Measurements from ENCODE around the gene COQ5. TPM values are rescaled to one million over a fixed set of nuclear protein-coding genes. Genes with fewer than 3 reads are reported as not detected.

The COQ5 gene
- total RNA-seq, 4 donors from 2014 or later = 12.1 to 25.3 (median 21.4) TPM

GRCh38 chr12:120542166-120542565 lies 13.2 kb upstream of the COQ5 start:
- Histone ChIP-seq H3K4me3 (no peak overlapping the region), H3K9me3 (no peaks in the 10 kb centered on the region), H3K27me3 (no peaks in the 10 kb centered on the region), H3K36me3 (peaks cover 8 to 28% (median 17%) of the 10 kb centered on the region in 4 donors), H3K4me1 (peaks cover 88 to 98% (median 95%) of the 10 kb centered on the region in 4 donors), H3K27ac (replicated peaks in 1 of 4) (peak overlapping the region; percentile 96 to 98 (median 96))
- intact Hi-C loops (cut with DNase I) = no loop called here
- DNase-seq (ENCODE audit: extremely low spot score) = no peak
- TF ChIP-seq POLR2A (IDR thresholded peaks at IDR 0.05; ENCODE audit: low read depth) (no peak), CTCF (IDR thresholded peaks at IDR 0.05) (no peak), POLR2AphosphoS5 (IDR thresholded peaks at IDR 0.05) (no peak), EP300 (IDR thresholded peaks at IDR 0.05) (no peak)
- 99% methylated on average over 5 of the region's 5 CpGs for WGBS

DNA sequence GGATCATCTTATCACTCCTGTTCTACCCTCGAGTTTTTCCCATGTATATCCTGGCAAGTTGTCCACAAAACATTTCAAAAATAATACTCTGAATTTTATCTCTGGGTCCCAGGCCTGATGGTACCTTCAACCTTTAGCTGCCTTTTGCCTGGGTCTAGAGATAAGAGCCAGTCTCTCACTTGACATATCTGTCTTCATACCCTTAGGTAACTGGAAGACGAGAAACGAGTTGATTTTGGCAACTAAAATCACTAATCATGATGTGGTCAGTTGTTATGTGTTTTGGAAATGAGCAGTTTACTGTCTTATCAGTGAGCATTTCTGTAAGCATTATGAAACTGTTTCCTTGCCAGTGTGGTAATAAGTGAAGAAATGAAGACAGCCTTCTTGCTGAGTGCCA lies 11.5 kb upstream of the COQ5 start:
- H3K9me3 ChIP-seq = no peaks in the 10 kb centered on the region
- DNase-seq (ENCODE audit: extremely low spot score) = no peak
- no peaks in the 10 kb centered on the region for H3K27me3 ChIP-seq
- WGBS = 13% methylated on average over 3 of the region's 3 CpGs
- TF ChIP-seq POLR2AphosphoS5 (IDR thresholded peaks at IDR 0.05) = peak in 1 of 2 donors; percentile 26
- no peak for TF ChIP-seq POLR2A (IDR thresholded peaks at IDR 0.05; ENCODE audit: low read depth)
- no peak for TF ChIP-seq CTCF (IDR thresholded peaks at IDR 0.05)
- no peak for TF ChIP-seq EP300 (IDR thresholded peaks at IDR 0.05)
- H3K36me3 ChIP-seq = peaks cover 0 to 24% (median 5%) of the 10 kb centered on the region in 4 donors
- H3K4me1 ChIP-seq = peaks cover 94 to 100% (median 100%) of the 10 kb centered on the region in 4 donors
- peak overlapping the region; percentile 96 to 98 (median 96) for H3K27ac ChIP-seq (replicated peaks in 1 of 4)
- intact Hi-C loops (cut with DNase I) = no loop called here
- no peak overlapping the region for H3K4me3 ChIP-seq

- peak overlapping the region; percentile 96 to 98 (median 96) for H3K27ac ChIP-seq (replicated peaks in 1 of 4)
- H3K9me3 ChIP-seq = no peaks in the 10 kb centered on the region
- 50% methylated on average over 1 of the region's 1 CpG for WGBS
- peaks cover 87 to 92% (median 90%) of the 10 kb centered on the region in 4 donors for H3K4me1 ChIP-seq
- no peaks in the 10 kb centered on the region for H3K27me3 ChIP-seq
- intact Hi-C loops (cut with DNase I) = loop anchor here (5.0 kb wide), 1 partner anchor 33 kb away; no protein-coding TSS in a partner anchor
- TF ChIP-seq CTCF (IDR thresholded peaks at IDR 0.05) (no peak), POLR2AphosphoS5 (IDR thresholded peaks at IDR 0.05) (no peak), EP300 (IDR thresholded peaks at IDR 0.05) (no peak), POLR2A (IDR thresholded peaks at IDR 0.05; ENCODE audit: low read depth) (no peak)
- DNase-seq (ENCODE audit: extremely low spot score) = no peak
- peaks cover 0 to 24% (median 3%) of the 10 kb centered on the region in 4 donors for H3K36me3 ChIP-seq
- peak overlapping the region; percentile 10 to 97 (median 82) for H3K4me3 ChIP-seq
Observed at GRCh38 chr12:120539303-120539702, 10.3 kb upstream of the COQ5 start.

DNA sequence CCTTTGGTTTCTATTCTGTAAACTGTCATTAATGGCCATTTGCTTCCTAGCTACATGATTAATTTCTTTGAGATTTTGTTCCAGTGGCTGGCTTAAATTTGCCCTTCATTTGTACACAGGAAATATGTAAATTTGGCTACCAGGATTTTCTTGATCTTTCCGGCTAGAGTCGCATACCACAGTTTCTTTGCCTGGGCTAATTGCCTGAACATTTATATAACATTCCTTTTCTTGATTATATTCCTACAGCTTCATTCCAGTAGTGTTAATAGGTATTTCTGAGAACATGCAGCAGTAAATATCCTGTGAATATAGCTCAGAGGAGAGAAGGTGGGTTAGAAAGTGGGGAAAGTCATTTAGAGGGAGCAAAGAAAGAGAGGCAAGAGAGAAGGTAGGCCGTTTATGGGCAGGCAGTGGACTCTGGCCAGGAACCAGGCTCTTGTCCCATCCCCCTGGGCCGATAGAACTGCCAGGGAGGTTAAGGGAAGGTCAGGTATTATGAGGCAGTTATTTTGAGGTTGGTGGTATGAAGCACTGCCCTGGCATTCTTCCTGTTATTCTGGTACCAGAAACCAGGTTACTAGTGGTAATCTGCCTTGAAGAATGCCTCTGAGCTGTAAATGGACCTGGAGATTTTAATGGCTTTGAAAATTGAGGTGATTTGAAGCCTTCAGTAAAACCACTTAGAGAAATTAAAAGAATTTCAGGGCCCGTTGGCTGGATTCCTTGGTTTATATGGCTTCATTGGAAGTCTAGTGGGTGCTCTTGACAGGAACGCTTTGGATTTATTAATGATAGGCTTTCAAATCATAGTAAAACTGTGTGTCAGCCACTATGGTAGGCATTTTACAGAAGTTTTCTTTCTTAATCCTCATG lies 9.6 kb upstream of the COQ5 start:
- intact Hi-C loops (cut with DNase I) = loop anchor here (5.0 kb wide), 1 partner anchor 34 kb away; no protein-coding TSS in a partner anchor
- Histone ChIP-seq H3K27ac (replicated peaks in 1 of 4) (peak overlapping the region; percentile 96 to 98 (median 96)), H3K9me3 (no peaks in the 10 kb centered on the region), H3K4me3 (peak overlapping the region; percentile 80 to 97 (median 88)), H3K27me3 (no peaks in the 10 kb centered on the region), H3K4me1 (peaks cover 79 to 86% (median 83%) of the 10 kb centered on the region in 4 donors), H3K36me3 (peaks cover 0 to 24% (median 3%) of the 10 kb centered on the region in 4 donors)
- TF ChIP-seq CTCF (IDR thresholded peaks at IDR 0.05) (no peak), EP300 (IDR thresholded peaks at IDR 0.05) (no peak), POLR2AphosphoS5 (IDR thresholded peaks at IDR 0.05) (peak; percentile 63 to 75), POLR2A (IDR thresholded peaks at IDR 0.05; ENCODE audit: low read depth) (no peak)
- 8% methylated on average over 6 of the region's 6 CpGs for WGBS
- no peak for DNase-seq (ENCODE audit: extremely low spot score)

All from esophagus muscularis mucosa (tissue), 4 donors.